GM06990 (cell line): ENCODE data around the gene ERC2.

Source experiments
- DNase-seq: peaks from one replicate; pipeline ENCODE4 v3.0.0-alpha.2; 2011; ENCODE audit not compliant: insufficient read length; ENCODE audit errors: extremely low read depth
- H3K27me3 ChIP-seq: replicated peaks from 2 replicates; pipeline ENCODE4 v1.6.0; 2011; ENCODE audit warnings: low read length; ENCODE audit not compliant: control insufficient read depth, insufficient read depth
- H3K36me3 ChIP-seq: 2 replicates; pipeline ENCODE4 v1.5.1; 2011; ENCODE audit warnings: low read length; ENCODE audit not compliant: control insufficient read depth, insufficient read depth
- H3K4me3 ChIP-seq: replicated peaks from 2 replicates; pipeline ENCODE4 v1.5.1; 2011; ENCODE audit warnings: low read depth, mild to moderate bottlenecking, control low read depth, low read length
- CTCF ChIP-seq: IDR thresholded peaks from 2 replicates; pipeline ENCODE4 v1.5.1; 2011; ENCODE audit warnings: low read length, control low read depth, mild to moderate bottlenecking, inconsistent platforms; ENCODE audit not compliant: insufficient read depth, poor library complexity, severe bottlenecking

Gene ERC2

GRCh38 chr3:55978953-55979352 is 489.3 kb downstream of the ERC2 start:
- no peak for TF ChIP-seq CTCF
- H3K36me3 ChIP-seq = no peaks in the 10 kb centered on the region
- DNase-seq = no peak
- no peaks in the 10 kb centered on the region for H3K27me3 ChIP-seq
- H3K4me3 ChIP-seq = no peak overlapping the region

- Histone ChIP-seq H3K4me3 (no peak overlapping the region), H3K36me3 (no peaks in the 10 kb centered on the region), H3K27me3 (no peaks in the 10 kb centered on the region)
- TF ChIP-seq CTCF = no peak
- no peak for DNase-seq
Measured at GRCh38 chr3:55974421-55975165, 493.7 kb downstream of the ERC2 start.

GRCh38 chr3:55969634-55970033 is 498.6 kb downstream of the ERC2 start:
- Histone ChIP-seq H3K27me3 (no peaks in the 10 kb centered on the region), H3K4me3 (no peak overlapping the region), H3K36me3 (no peaks in the 10 kb centered on the region)
- TF ChIP-seq CTCF = no peak
- DNase-seq = no peak

GRCh38 chr3:55968331-55968730 is 499.9 kb downstream of the ERC2 start:
- no peaks in the 10 kb centered on the region for H3K27me3 ChIP-seq
- TF ChIP-seq CTCF = no peak
- no peaks in the 10 kb centered on the region for H3K36me3 ChIP-seq
- no peak overlapping the region for H3K4me3 ChIP-seq
- DNase-seq = no peak

GRCh38 chr3:55966566-55966965 is 501.7 kb downstream of the ERC2 start:
- no peaks in the 10 kb centered on the region for H3K27me3 ChIP-seq
- no peaks in the 10 kb centered on the region for H3K36me3 ChIP-seq
- TF ChIP-seq CTCF = no peak
- H3K4me3 ChIP-seq = no peak overlapping the region
- DNase-seq = no peak

- H3K4me3 ChIP-seq = no peak overlapping the region
- no peaks in the 10 kb centered on the region for H3K27me3 ChIP-seq
Measured at GRCh38 chr3:55965776-55966175, 502.5 kb downstream of the ERC2 start.

More at GRCh38 chr3:55965776-55966175, 502.5 kb downstream of the ERC2 start:
- DNase-seq = no peak
- no peaks in the 10 kb centered on the region for H3K36me3 ChIP-seq
- no peak for TF ChIP-seq CTCF
